Esophagus muscularis mucosa (tissue), 4 donors: ENCODE data around the gene NELFA. TPM values are rescaled to one million over a fixed set of nuclear protein-coding genes. Genes with fewer than 3 reads are reported as not detected.

Experiments used
- DNase-seq: peaks from one replicate; pipeline ENCODE4 v3.0.0-alpha.2; 2017; ENCODE audit errors: extremely low spot score
- H3K27ac ChIP-seq, 4 donors: fragments of 200-600 bp; sonication (generic); replicated peaks in 1 of 4; 1 replicate in 3 of 4; 2 replicates in 1 of 4; pipeline ENCODE4 v1.5.1; 2016 to 2019; ENCODE audit warnings: mild to moderate bottlenecking in 1 of 4
- H3K27me3 ChIP-seq, 4 donors: fragments of 200-600 bp; sonication (generic); one replicate each; pipeline versions ENCODE4 v1.5.1 to v1.6.0; 2016 to 2019
- H3K36me3 ChIP-seq, 4 donors: fragments of 200-600 bp; sonication (generic); one replicate each; pipeline ENCODE4 v1.5.1; 2016 to 2019
- H3K4me1 ChIP-seq, 4 donors: fragments of 200-600 bp; sonication (generic); one replicate each; pipeline ENCODE4 v1.5.1; 2016 to 2019
- H3K4me3 ChIP-seq, 4 donors: fragments of 200-600 bp; sonication (generic); 1 replicate in 2 of 4; 2 replicates in 2 of 4; pipeline ENCODE4 v1.5.1; 2016 to 2019; ENCODE audit warnings: mild to moderate bottlenecking in 4 of 4, moderate library complexity in 1 of 4
- H3K9me3 ChIP-seq, 4 donors: fragments of 200-600 bp; sonication (generic); 1 replicate in 3 of 4; 2 replicates in 1 of 4; pipeline ENCODE4 v1.5.1; 2016 to 2019
- EP300 ChIP-seq: sonication (generic); formaldehyde crosslinking; IDR thresholded peaks from one replicate; pipeline ENCODE4 v1.6.1; 2017; ENCODE audit warnings: antibody characterized with exemption
- POLR2A ChIP-seq: fragments of 450-650 bp; IDR thresholded peaks from one replicate; pipeline ENCODE4 v1.6.1; 2017; ENCODE audit warnings: antibody characterized with exemption, moderate library complexity, mild to moderate bottlenecking, low read depth
- POLR2AphosphoS5 ChIP-seq, 2 donors: sonication (generic); formaldehyde crosslinking; IDR thresholded peaks; one replicate each; pipeline ENCODE4 v1.6.1; 2017; ENCODE audit warnings: antibody characterized with exemption in 2 of 2
- WGBS: methylation state at CpG from one replicate; pipeline ENCODE4 v1.1.5; 2018; 5-methylcytosine and 5-hydroxymethylcytosine counted together
- intact Hi-C: fragments of 100-400 bp; cut with DNase I; formaldehyde crosslinking; loops from one replicate; pipeline ENCODE4 v1.15.1; 2023
- total RNA-seq, 4 donors: library from RNA; depleted of rRNA; stranded (reverse); fragments of >200 nt; gene quantifications; one replicate each; pipeline versions ENCODE4 v1.1.0 to v1.2.1, GENCODE V29; 2016
- TF ChIP-seq, protein P1 (sequence below), 3 experiments: fragments of 200-600 bp in 2 of 3; fragments of 450-650 bp in 1 of 3; sonication (generic) in 2 of 3; IDR thresholded peaks; one replicate each; pipeline ENCODE4 v1.5.1; 2017 to 2019; ENCODE audit warnings: antibody characterized with exemption in 3 of 3, mild to moderate bottlenecking in 2 of 3, moderate library complexity in 1 of 3

NELFA gene
- total RNA-seq, 4 donors from 2014 or later = 15.4 to 23.7 (median 18.7) TPM

DNA sequence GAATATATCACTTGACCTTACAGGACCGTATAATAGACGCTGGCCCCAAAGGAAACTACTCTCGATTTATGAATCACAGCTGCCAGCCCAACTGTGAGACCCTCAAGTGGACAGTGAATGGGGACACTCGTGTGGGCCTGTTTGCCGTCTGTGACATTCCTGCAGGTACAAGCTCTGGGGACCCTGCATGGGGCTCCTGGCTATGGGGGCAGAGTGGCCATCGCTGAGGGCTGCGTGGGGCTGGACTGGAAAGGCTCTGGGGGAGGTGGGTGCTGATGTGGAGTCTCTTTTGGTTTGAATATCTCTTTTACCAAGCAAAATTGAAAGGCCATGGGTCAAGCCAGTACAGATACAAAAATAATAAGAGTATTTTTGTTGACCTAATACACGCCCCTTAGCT lies 33.9 kb downstream of the NELFA start:
- TF ChIP-seq POLR2A (no peak), POLR2AphosphoS5 (IDR thresholded peaks at IDR 0.05) (no peak), EP300 (no peak)
- TF ChIP-seq, protein P1, sequence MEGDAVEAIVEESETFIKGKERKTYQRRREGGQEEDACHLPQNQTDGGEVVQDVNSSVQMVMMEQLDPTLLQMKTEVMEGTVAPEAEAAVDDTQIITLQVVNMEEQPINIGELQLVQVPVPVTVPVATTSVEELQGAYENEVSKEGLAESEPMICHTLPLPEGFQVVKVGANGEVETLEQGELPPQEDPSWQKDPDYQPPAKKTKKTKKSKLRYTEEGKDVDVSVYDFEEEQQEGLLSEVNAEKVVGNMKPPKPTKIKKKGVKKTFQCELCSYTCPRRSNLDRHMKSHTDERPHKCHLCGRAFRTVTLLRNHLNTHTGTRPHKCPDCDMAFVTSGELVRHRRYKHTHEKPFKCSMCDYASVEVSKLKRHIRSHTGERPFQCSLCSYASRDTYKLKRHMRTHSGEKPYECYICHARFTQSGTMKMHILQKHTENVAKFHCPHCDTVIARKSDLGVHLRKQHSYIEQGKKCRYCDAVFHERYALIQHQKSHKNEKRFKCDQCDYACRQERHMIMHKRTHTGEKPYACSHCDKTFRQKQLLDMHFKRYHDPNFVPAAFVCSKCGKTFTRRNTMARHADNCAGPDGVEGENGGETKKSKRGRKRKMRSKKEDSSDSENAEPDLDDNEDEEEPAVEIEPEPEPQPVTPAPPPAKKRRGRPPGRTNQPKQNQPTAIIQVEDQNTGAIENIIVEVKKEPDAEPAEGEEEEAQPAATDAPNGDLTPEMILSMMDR (IDR thresholded peaks at IDR 0.05) = no peak
- H3K27me3 ChIP-seq = no peaks in the 10 kb centered on the region
- intact Hi-C loops = no loop called here
- peaks cover 38 to 92% (median 88%) of the 10 kb centered on the region in 4 donors for H3K36me3 ChIP-seq
- no peaks in the 10 kb centered on the region for H3K4me1 ChIP-seq
- DNase-seq = no peak
- H3K4me3 ChIP-seq = no peak overlapping the region
- 90% methylated on average over 8 of the region's 8 CpGs for WGBS
- no peak overlapping the region for H3K27ac ChIP-seq
- no peaks in the 10 kb centered on the region for H3K9me3 ChIP-seq

- no peak overlapping the region for H3K27ac ChIP-seq
- no peaks in the 10 kb centered on the region for H3K4me1 ChIP-seq
- 96% methylated on average over 18 of the region's 18 CpGs for WGBS
- H3K4me3 ChIP-seq = no peak overlapping the region
- no peaks in the 10 kb centered on the region for H3K27me3 ChIP-seq
- no peak for DNase-seq
- TF ChIP-seq POLR2A (no peak), POLR2AphosphoS5 (IDR thresholded peaks at IDR 0.05) (no peak), EP300 (no peak)
- TF ChIP-seq, protein P1 (IDR thresholded peaks at IDR 0.05) = no peak
- peaks cover 30 to 90% (median 86%) of the 10 kb centered on the region in 4 donors for H3K36me3 ChIP-seq
- no peaks in the 10 kb centered on the region for H3K9me3 ChIP-seq
- intact Hi-C loops = no loop called here
These were observed 35.1 kb downstream of the NELFA start for GRCh38 chr4:1973661-1974060.

DNA sequence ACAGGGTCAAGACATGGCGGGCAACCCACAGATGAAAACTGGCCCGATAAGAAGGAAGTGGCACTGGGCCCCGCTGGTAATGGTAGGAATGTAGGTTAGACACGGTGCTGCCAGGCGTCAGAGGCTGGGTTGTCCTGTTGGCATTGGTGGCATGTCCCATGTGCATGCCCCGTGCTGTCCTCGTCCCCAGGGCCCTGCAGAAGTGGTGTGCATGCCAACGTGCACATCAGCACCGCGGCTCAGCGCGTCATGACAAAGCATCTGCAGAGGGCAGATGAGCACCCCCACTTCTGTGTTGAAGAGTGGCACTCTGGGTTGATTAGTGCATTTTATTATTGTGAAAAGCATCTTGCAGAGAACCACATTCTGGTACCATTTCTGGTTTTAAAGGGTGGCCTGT lies 35.6 kb downstream of the NELFA start:
- Histone ChIP-seq H3K4me1 (no peaks in the 10 kb centered on the region), H3K36me3 (peaks cover 25 to 87% (median 83%) of the 10 kb centered on the region in 4 donors), H3K27me3 (no peaks in the 10 kb centered on the region), H3K4me3 (no peak overlapping the region), H3K27ac (no peak overlapping the region), H3K9me3 (no peaks in the 10 kb centered on the region)
- WGBS = 92% methylated on average over 12 of the region's 12 CpGs
- intact Hi-C loops = no loop called here
- no peak for TF ChIP-seq POLR2A
- TF ChIP-seq, protein P1 (IDR thresholded peaks at IDR 0.05) = no peak
- TF ChIP-seq EP300 = no peak
- no peak for TF ChIP-seq POLR2AphosphoS5 (IDR thresholded peaks at IDR 0.05)
- DNase-seq = no peak

DNA sequence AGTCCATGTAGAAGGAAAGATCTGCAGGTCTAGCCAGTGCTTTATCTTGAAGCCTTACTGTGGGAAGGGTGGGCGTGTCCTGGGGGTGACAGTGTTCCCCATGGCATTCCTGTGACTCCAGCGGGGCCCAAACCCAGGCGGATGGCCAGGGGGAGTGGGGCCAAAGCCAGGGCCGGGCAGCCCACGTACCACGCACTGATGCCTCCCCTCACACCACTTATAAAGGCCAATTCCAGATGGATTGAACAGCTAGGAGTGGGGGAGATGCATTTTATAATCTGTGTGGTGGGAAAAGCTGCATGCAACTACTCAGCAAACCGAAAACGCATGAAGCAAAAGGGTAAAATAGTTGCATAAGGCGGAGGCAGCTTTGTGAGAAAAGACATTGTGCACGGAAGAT lies 36.4 kb downstream of the NELFA start:
- 92% methylated on average over 9 of the region's 10 CpGs for WGBS

More for the DNA sequence above, 36.4 kb downstream of the NELFA start:
- Histone ChIP-seq H3K9me3 (no peaks in the 10 kb centered on the region), H3K27ac (no peak overlapping the region), H3K27me3 (no peaks in the 10 kb centered on the region), H3K4me3 (no peak overlapping the region), H3K36me3 (peaks cover 23 to 79% (median 77%) of the 10 kb centered on the region in 4 donors), H3K4me1 (no peaks in the 10 kb centered on the region)
- intact Hi-C loops = no loop called here
- TF ChIP-seq EP300 (no peak), POLR2AphosphoS5 (IDR thresholded peaks at IDR 0.05) (no peak), POLR2A (no peak)
- TF ChIP-seq, protein P1 (IDR thresholded peaks at IDR 0.05) = no peak
- no peak for DNase-seq
